NCI-H2227 (cell line): ENCODE results near the gene FGF3.
"Not testable (repeated sequence)": the region's sequence is repeated elsewhere in the genome, so short reads cannot be mapped to it uniquely, and the experiment has no call there.

Experiments
- DNase-seq: peaks from one replicate; lab custom pipeline; 2025; ENCODE audit not compliant: unreplicated experiment; lab: John Stamatoyannopoulos, UW

Gene FGF3

GRCh38 chr11:69773626-69774353 is 45.4 kb downstream of the FGF3 start:
- DNase-seq, result no peak

- no peak for DNase-seq
These were observed 47.8 kb downstream of the FGF3 start for GRCh38 chr11:69771466-69771865.

- no peak for DNase-seq
These were observed 48.7 kb downstream of the FGF3 start for GRCh38 chr11:69770540-69770939.

DNA sequence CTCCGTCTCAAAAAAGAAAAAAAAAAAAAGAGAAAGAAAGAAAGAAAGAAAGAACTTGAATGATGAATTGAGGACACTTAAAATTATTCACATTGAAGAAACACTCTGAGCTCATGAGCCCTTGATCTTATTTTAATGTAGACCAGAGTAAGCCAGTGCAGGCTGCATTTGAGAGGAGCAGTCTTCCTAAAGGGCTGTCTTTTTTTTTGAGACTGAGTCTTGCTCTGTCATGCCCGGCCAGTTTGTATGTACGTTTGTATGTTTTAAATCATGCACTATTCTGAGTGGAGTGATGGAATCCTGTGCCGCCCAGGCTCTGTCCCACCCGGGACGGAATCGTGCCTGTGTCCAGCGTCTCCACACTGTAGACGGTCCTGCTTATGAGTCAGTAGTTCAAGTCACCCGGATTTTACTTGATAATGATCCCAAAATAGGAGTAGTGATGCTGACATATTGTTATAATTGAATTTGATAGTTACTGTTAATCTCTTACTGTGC is 53.7 kb downstream of the FGF3 start:
- DNase-seq, result no peak

- DNase-seq, result not testable (repeated sequence)
These were observed 54.3 kb downstream of the FGF3 start for GRCh38 chr11:69764918-69765317.

DNA sequence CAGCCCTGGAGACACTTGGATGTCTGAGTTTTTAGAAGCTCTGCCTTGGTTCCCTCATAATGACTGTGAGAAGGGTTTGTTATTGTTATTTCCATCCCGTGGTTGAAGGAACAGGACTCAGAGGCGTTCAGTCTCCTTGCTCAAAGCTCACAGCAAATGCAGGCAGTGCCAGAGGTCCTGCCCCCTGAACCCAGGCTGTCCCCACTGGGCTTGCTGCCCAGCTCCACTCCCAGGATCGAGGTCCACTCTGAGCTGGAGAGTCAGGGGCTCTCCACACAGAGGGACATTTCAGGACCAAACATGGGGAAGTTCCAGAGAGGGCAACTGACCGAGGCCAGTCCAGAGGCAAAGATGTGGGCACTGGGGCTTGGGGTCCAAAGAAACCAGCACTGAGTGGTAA is 58.9 kb downstream of the FGF3 start:
- DNase-seq, result no peak
